Thoracic aorta (tissue), 2 donors: ENCODE measurements around the gene RNF6. TPM values are rescaled to one million over a fixed set of nuclear protein-coding genes. Genes with fewer than 3 reads are reported as not detected.

Experiments used
- ATAC-seq: fragments of 150-250 bp; one replicate; pipeline ENCODE4 v1.8.0; 2017; ENCODE audit warnings: low read depth; ENCODE audit not compliant: insufficient number of reproducible peaks, low FRiP score
- DNase-seq: peaks from one replicate; pipeline ENCODE4 v3.0.0-alpha.2; 2020; ENCODE audit warnings: low spot score
- H3K27ac ChIP-seq, 2 donors: fragments of 200-600 bp; sonication (generic); 1 replicate in 1 of 2; 2 replicates in 1 of 2; pipeline ENCODE4 v1.5.1; 2016; ENCODE audit warnings: mild to moderate bottlenecking in 2 of 2, moderate library complexity in 2 of 2
- H3K27me3 ChIP-seq: fragments of 200-600 bp; sonication (generic); replicated peaks from 2 replicates; pipeline ENCODE4 v1.6.0; 2016; ENCODE audit warnings: mild to moderate bottlenecking; ENCODE audit not compliant: insufficient read depth
- H3K36me3 ChIP-seq: fragments of 200-600 bp; sonication (generic); one replicate; pipeline ENCODE4 v1.5.1; 2016
- H3K4me1 ChIP-seq, 2 donors: fragments of 200-600 bp; sonication (generic); 1 replicate in 1 of 2; 2 replicates in 1 of 2; pipeline versions ENCODE4 v1.5.1 to v1.6.0; 2016; ENCODE audit warnings: low read depth in 2 of 2, mild to moderate bottlenecking in 1 of 2; ENCODE audit not compliant: control insufficient read depth in 1 of 2
- H3K4me3 ChIP-seq: fragments of 200-600 bp; sonication (generic); 2 replicates; pipeline ENCODE4 v1.5.1; 2016; ENCODE audit warnings: mild to moderate bottlenecking
- H3K9me3 ChIP-seq: fragments of 200-600 bp; sonication (generic); 2 replicates; pipeline ENCODE4 v1.5.1; 2016
- CTCF ChIP-seq: fragments of 200-600 bp; sonication (generic); IDR thresholded peaks from one replicate; pipeline ENCODE4 v1.5.1; 2019; ENCODE audit warnings: antibody characterized with exemption
- total RNA-seq, 2 donors: library from RNA; depleted of rRNA; stranded (reverse); fragments of >200 nt; gene quantifications; one replicate each; pipeline versions ENCODE4 v1.1.0 to v1.2.3, GENCODE V29; 2016

The RNF6 gene
- total RNA-seq, 2 donors from 2014 or later: 22.6 to 23.6 TPM

GRCh38 chr13:26168237-26168814 lies 53.8 kb downstream of the RNF6 start:
- Histone ChIP-seq H3K36me3 (no peaks in the 10 kb centered on the region), H3K27ac (no peak overlapping the region), H3K4me3 (no peak overlapping the region), H3K27me3 (no peaks in the 10 kb centered on the region), H3K4me1 (no peaks in the 10 kb centered on the region), H3K9me3 (no peaks in the 10 kb centered on the region)
- no peak for TF ChIP-seq CTCF
- DNase-seq (no peak), ATAC-seq (no peak)

- Histone ChIP-seq H3K27ac (no peak overlapping the region), H3K9me3 (no peaks in the 10 kb centered on the region), H3K4me3 (no peak overlapping the region), H3K27me3 (no peaks in the 10 kb centered on the region), H3K36me3 (no peaks in the 10 kb centered on the region), H3K4me1 (no peaks in the 10 kb centered on the region)
- ATAC-seq (no peak), DNase-seq (no peak)
- no peak for TF ChIP-seq CTCF
Observed at GRCh38 chr13:26163812-26164211, 58.3 kb downstream of the RNF6 start.

Other genes with a start within 250 kb of the RNF6 start
- gene SHISA2, start 170.3 kb downstream of the RNF6 start, total RNA-seq: under 1 TPM; 0.35 to 0.54 TPM
- gene CDK8, start 31.8 kb upstream of the RNF6 start, total RNA-seq: 10 to 100 TPM in 1 of 2 donors, 1 to 10 TPM in 1; 5.8 to 11.2 TPM